ENCODE results near the gene SNUPN. TPM values are rescaled to one million over a fixed set of nuclear protein-coding genes. Genes with fewer than 3 reads are reported as not detected.
A peak's percentile ranks its signal among the peaks of the same experiment; 100 is the strongest.

SNUPN gene
- total RNA-seq, 2 donors from 2014 or later = 7.0 to 11.2 TPM

DNA sequence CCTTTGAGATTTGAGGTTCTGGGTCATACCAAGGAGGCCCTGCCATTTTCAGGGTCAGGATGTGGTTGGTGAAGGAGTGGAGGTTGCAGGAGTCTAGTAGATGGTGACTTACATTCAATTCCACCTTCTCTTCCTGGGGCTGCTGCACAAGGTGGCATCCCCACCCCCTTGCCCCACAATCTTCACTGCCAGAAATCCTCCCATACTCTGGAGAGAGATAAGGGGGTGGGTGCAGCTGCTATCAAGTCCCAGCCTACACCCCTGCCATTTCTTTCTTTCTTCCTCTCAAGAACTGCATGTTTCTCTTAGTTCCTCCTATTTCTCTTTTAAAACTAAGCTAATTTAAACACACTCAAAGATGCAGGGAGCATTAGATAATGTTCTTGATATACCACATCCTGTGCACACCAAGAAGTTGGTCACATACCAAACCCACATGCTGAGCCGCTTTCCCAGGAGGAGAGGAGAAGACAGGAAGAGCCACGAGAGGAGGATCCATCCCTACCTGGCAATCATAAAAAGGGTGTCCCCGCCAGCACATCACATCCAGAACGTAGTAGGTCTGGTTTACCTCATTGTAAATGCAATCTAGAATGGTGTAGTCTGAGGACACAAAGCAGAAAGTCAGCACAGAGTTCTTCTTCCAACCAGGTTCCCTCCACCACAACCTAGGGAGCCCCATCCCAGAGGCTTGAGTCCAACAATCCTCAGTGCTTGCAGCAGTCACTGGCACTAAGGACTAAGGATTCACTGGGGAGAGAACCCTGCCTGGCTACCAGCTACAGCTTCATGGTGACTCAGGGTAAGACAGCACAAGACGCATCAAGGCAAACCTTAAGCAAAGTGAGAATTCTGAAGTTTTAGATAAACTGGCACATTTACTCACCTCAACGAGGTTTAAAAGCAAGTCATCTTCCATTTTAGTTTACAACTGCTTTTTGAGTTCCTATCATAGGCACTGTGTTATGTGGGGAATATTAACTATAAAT is 18.5 kb downstream of the SNUPN start:
- DNase-seq = no peak
- no peak for ATAC-seq
- Histone ChIP-seq H3K9me3 (no peaks in the 10 kb centered on the region), H3K4me1 (no peaks in the 10 kb centered on the region), H3K27me3 (no peaks in the 10 kb centered on the region), H3K36me3 (replicated peaks in 1 of 2; ENCODE audit: insufficient read depth in 1 of 2, low read depth in 2 of 2) (peaks cover 0 to 29% of the 10 kb centered on the region in 2 donors), H3K27ac (no peak overlapping the region), H3K4me3 (no peak overlapping the region)
- WGBS, 2 donors = 70 to 93% methylated on average over 6 of the region's 6 CpGs
- TF ChIP-seq CTCF (IDR thresholded peaks at IDR 0.05) = no peak
- no peak for TF ChIP-seq POLR2A (IDR thresholded peaks at IDR 0.05)
- intact Hi-C loops (cut with DNase I) = no loop called here

GRCh38 chr15:75606026-75606425 is 19.5 kb downstream of the SNUPN start:
- Histone ChIP-seq H3K36me3 (replicated peaks in 1 of 2; ENCODE audit: insufficient read depth in 1 of 2, low read depth in 2 of 2) (peaks cover 0 to 29% of the 10 kb centered on the region in 2 donors), H3K27me3 (no peaks in the 10 kb centered on the region), H3K4me1 (no peaks in the 10 kb centered on the region), H3K4me3 (no peak overlapping the region), H3K9me3 (no peaks in the 10 kb centered on the region), H3K27ac (no peak overlapping the region)
- intact Hi-C loops (cut with DNase I) = no loop called here
- 85 to 86% methylated on average over 8 of the region's 8 CpGs for whole genome bisulfite sequencing, 2 donors
- DNase-seq (no peak), ATAC-seq (no peak)
- TF ChIP-seq POLR2A (IDR thresholded peaks at IDR 0.05) (no peak), CTCF (IDR thresholded peaks at IDR 0.05) (no peak)

DNA sequence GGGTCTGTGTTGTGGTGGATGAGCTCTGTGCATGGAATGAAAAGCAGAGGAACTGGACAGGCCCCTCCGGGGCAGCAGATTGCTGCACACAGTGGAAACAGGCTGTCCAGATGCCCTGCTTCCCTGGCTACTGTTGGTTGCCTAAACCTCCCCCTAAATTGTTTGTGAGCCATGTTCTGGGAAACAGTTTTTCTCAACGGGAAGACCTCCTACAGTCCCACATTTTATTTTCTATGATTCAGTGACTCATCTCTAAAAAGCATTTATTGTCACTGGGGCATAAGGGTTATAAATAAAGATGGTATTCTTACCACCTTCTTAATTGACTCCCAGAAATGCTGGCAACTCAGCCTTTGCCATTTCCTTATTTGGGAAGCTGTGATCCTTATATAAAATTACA is 26.1 kb downstream of the SNUPN start:
- intact Hi-C loops (cut with DNase I) = no loop called here
- no peak overlapping the region for H3K27ac ChIP-seq
- peaks cover 13% of the 10 kb centered on the region for H3K4me1 ChIP-seq
- TF ChIP-seq CTCF (IDR thresholded peaks at IDR 0.05) (no peak), POLR2A (IDR thresholded peaks at IDR 0.05) (no peak)
- no peaks in the 10 kb centered on the region for H3K9me3 ChIP-seq
- 54 to 82% methylated on average over 1 to 2 of the region's 2 CpGs for WGBS, 2 donors
- H3K27me3 ChIP-seq = no peaks in the 10 kb centered on the region
- ATAC-seq = peak; percentile 21
- DNase-seq = no peak
- no peak overlapping the region for H3K4me3 ChIP-seq
- peaks cover 3 to 8% of the 10 kb centered on the region in 2 donors for H3K36me3 ChIP-seq (replicated peaks in 1 of 2; ENCODE audit: insufficient read depth in 1 of 2, low read depth in 2 of 2)

DNA sequence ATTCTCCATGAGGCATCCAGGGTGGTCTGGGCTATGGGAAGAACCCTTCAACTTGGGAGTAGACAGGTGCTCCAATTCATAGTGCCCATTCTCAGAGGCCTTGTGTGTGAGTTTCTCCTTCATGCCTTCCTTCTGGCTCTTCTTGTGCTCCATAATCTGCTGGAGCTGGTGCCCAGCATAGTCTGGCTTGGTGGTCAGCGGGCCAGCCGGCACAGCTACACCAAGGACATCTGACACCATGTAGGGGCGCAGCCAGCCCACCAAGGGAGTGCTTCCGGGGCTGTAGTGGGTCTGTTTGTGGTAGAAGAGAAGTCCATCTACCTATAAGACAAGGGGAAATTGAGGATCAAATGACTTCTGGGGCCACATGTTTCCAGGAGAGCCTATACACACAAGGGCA is 27.2 kb downstream of the SNUPN start:
- no peak overlapping the region for H3K27ac ChIP-seq
- TF ChIP-seq CTCF (IDR thresholded peaks at IDR 0.05) = no peak
- TF ChIP-seq POLR2A (IDR thresholded peaks at IDR 0.05) = no peak
- ATAC-seq (no peak), DNase-seq (no peak)
- 95% methylated on average over 4 of the region's 4 CpGs; no CpG with 5 or more reads in 1 of the 2 donors for WGBS, 2 donors
- H3K9me3 ChIP-seq = no peaks in the 10 kb centered on the region
- no peak overlapping the region for H3K4me3 ChIP-seq
- intact Hi-C loops (cut with DNase I) = no loop called here
- no peaks in the 10 kb centered on the region for H3K27me3 ChIP-seq
- peaks cover 0 to 8% of the 10 kb centered on the region in 2 donors for H3K36me3 ChIP-seq (replicated peaks in 1 of 2; ENCODE audit: insufficient read depth in 1 of 2, low read depth in 2 of 2)
- H3K4me1 ChIP-seq = peaks cover 13% of the 10 kb centered on the region

Measured in body of pancreas (tissue), 4 donors.